ENCODE measurements around the gene AKNAD1. TPM values are rescaled to one million over a fixed set of nuclear protein-coding genes. Genes with fewer than 3 reads are reported as not detected.

The AKNAD1 gene
- total RNA-seq, 4 donors from 2014 or later = not detected

- Histone ChIP-seq H3K36me3 (no peaks in the 10 kb centered on the region), H3K27me3 (no peaks in the 10 kb centered on the region), H3K9me3 (no peaks in the 10 kb centered on the region), H3K27ac (peak overlapping the region; percentile 1 to 51 (median 16)), H3K4me3 (no peak overlapping the region), H3K4me1 (peaks cover 0 to 5% (median 0%) of the 10 kb centered on the region in 4 donors)
- in situ Hi-C loops (cut with MboI; ENCODE audit: low pct_ligation_motif_present in 1 of 4, low pct_unique_long_range_greater_than_20kb in 1 of 4, low sequenced_read_pairs in 3 of 4) (no loop called here), intact Hi-C loops (cut with DNase I; ENCODE audit: low total_unique reads) (no loop called here)
- TF ChIP-seq EP300 (IDR thresholded peaks at IDR 0.05; ENCODE audit: low read depth) (no peak), POLR2AphosphoS5 (IDR thresholded peaks at IDR 0.05) (no peak), POLR2A (IDR thresholded peaks at IDR 0.05) (no peak), CTCF (IDR thresholded peaks at IDR 0.05) (no peak)
- DNase-seq = no peak
- WGBS, 2 donors (ENCODE audit: low coverage in 1 of 2) = 50 to 62% methylated on average over 7 of the region's 7 CpGs
Measured at GRCh38 chr1:108852221-108852975, 4.5 kb downstream of the AKNAD1 start.

GRCh38 chr1:108851567-108851966, 5.3 kb downstream of the AKNAD1 start:
- no peaks in the 10 kb centered on the region for H3K27me3 ChIP-seq
- no peak for DNase-seq
- no peaks in the 10 kb centered on the region for H3K36me3 ChIP-seq
- H3K27ac ChIP-seq = peak overlapping the region in 3 of 4 donors; percentile 1 to 51 (median 30)
- in situ Hi-C loops (cut with MboI; ENCODE audit: low pct_ligation_motif_present in 1 of 4, low pct_unique_long_range_greater_than_20kb in 1 of 4, low sequenced_read_pairs in 3 of 4) = no loop called here
- H3K4me3 ChIP-seq = no peak overlapping the region
- WGBS, 2 donors (ENCODE audit: low coverage in 1 of 2) = 68 to 78% methylated on average over 4 of the region's 4 CpGs
- no peaks in the 10 kb centered on the region for H3K9me3 ChIP-seq
- H3K4me1 ChIP-seq = peaks cover 0 to 5% (median 0%) of the 10 kb centered on the region in 4 donors
- intact Hi-C loops (cut with DNase I; ENCODE audit: low total_unique reads) = no loop called here
- TF ChIP-seq POLR2A (IDR thresholded peaks at IDR 0.05) (no peak), EP300 (IDR thresholded peaks at IDR 0.05; ENCODE audit: low read depth) (no peak), CTCF (IDR thresholded peaks at IDR 0.05) (no peak), POLR2AphosphoS5 (IDR thresholded peaks at IDR 0.05) (no peak)

GRCh38 chr1:108850929-108851328, 6.0 kb downstream of the AKNAD1 start:
- in situ Hi-C loops (cut with MboI; ENCODE audit: low pct_ligation_motif_present in 1 of 4, low pct_unique_long_range_greater_than_20kb in 1 of 4, low sequenced_read_pairs in 3 of 4) (no loop called here), intact Hi-C loops (cut with DNase I; ENCODE audit: low total_unique reads) (no loop called here)
- peaks cover 0 to 5% (median 0%) of the 10 kb centered on the region in 4 donors for H3K4me1 ChIP-seq
- H3K27ac ChIP-seq = no peak overlapping the region
- no peak overlapping the region for H3K4me3 ChIP-seq
- WGBS, 2 donors (ENCODE audit: low coverage in 1 of 2) = 90 to 92% methylated on average over 7 of the region's 7 CpGs
- TF ChIP-seq POLR2A (IDR thresholded peaks at IDR 0.05) = no peak
- no peak for TF ChIP-seq EP300 (IDR thresholded peaks at IDR 0.05; ENCODE audit: low read depth)
- TF ChIP-seq POLR2AphosphoS5 (IDR thresholded peaks at IDR 0.05) = no peak
- TF ChIP-seq CTCF (IDR thresholded peaks at IDR 0.05) = no peak
- no peaks in the 10 kb centered on the region for H3K36me3 ChIP-seq
- DNase-seq = no peak
- H3K9me3 ChIP-seq = no peaks in the 10 kb centered on the region
- H3K27me3 ChIP-seq = no peaks in the 10 kb centered on the region

- TF ChIP-seq EP300 (IDR thresholded peaks at IDR 0.05; ENCODE audit: low read depth) (no peak), POLR2A (IDR thresholded peaks at IDR 0.05) (no peak), POLR2AphosphoS5 (IDR thresholded peaks at IDR 0.05) (no peak), CTCF (IDR thresholded peaks at IDR 0.05) (no peak)
- DNase-seq = no peak
- Histone ChIP-seq H3K4me1 (peaks cover 0 to 6% (median 0%) of the 10 kb centered on the region in 4 donors), H3K9me3 (no peaks in the 10 kb centered on the region), H3K4me3 (no peak overlapping the region), H3K27ac (no peak overlapping the region), H3K27me3 (no peaks in the 10 kb centered on the region), H3K36me3 (no peaks in the 10 kb centered on the region)
- in situ Hi-C loops (cut with MboI; ENCODE audit: low pct_ligation_motif_present in 1 of 4, low pct_unique_long_range_greater_than_20kb in 1 of 4, low sequenced_read_pairs in 3 of 4) (no loop called here), intact Hi-C loops (cut with DNase I; ENCODE audit: low total_unique reads) (no loop called here)
Measured at GRCh38 chr1:108848806-108849205, 8.1 kb downstream of the AKNAD1 start.
